CD4-positive, alpha-beta T cell (primary cell): Measurements from ENCODE around the gene TTC39A. TPM values are rescaled to one million over a fixed set of nuclear protein-coding genes. Genes with fewer than 3 reads are reported as not detected.

Source experiments
- ATAC-seq: fragments of 200-7000 bp; cut with Tn5 transposase; one replicate; pipeline ENCODE4 v1.10.0; 2022; ENCODE audit warnings: mild to moderate bottlenecking; ENCODE audit not compliant: poor library complexity
- CTCF ChIA-PET: fragments of 350-600 bp; sonication (Branson Sonifier 250); formaldehyde crosslinking; loops from one replicate; lab custom pipeline; 2021; ENCODE audit warnings: antibody characterized with exemption, inconsistent platforms; lab: Charles Lee
- POLR2A ChIA-PET: fragments of 350-600 bp; sonication (Branson Sonifier 250); formaldehyde crosslinking; loops from one replicate; lab custom pipeline; 2021; ENCODE audit warnings: antibody characterized with exemption, inconsistent platforms; lab: Charles Lee
- DNase-seq, 14 experiments: peaks; one replicate each; pipeline ENCODE4 v3.0.0-alpha.2; 2013 to 2020; ENCODE audit warnings: mixed read lengths in 2 of 14
- H3K27ac ChIP-seq, 2 donors: one replicate each; pipeline versions ENCODE4 v1.5.1 to v1.7.0; 2013; ENCODE audit warnings: low read length in 2 of 2, low read depth in 1 of 2, mild to moderate bottlenecking in 1 of 2
- H3K27me3 ChIP-seq, 2 experiments: 1 replicate in 1 of 2; 2 replicates in 1 of 2; pipeline versions ENCODE4 v1.6.1 to v1.7.0; 2013; ENCODE audit warnings: low read length in 2 of 2, control low read depth in 1 of 2, mild to moderate bottlenecking in 1 of 2, moderate library complexity in 1 of 2; ENCODE audit not compliant: insufficient read depth in 2 of 2, control insufficient read depth in 1 of 2
- H3K36me3 ChIP-seq: one replicate; pipeline ENCODE4 v1.6.1; 2013; ENCODE audit warnings: low read length, control low read depth; ENCODE audit not compliant: insufficient read depth
- H3K4me1 ChIP-seq: one replicate; pipeline ENCODE4 v1.6.1; 2013; ENCODE audit warnings: low read length, control low read depth; ENCODE audit not compliant: insufficient read depth
- H3K4me3 ChIP-seq: one replicate; pipeline ENCODE4 v1.5.1; 2013; ENCODE audit warnings: mild to moderate bottlenecking, low read length, moderate library complexity
- H3K9me3 ChIP-seq, 2 experiments: 1 replicate in 1 of 2; 2 replicates in 1 of 2; pipeline versions ENCODE4 v1.6.1 to v1.7.0; 2013; ENCODE audit warnings: low read length in 2 of 2, mild to moderate bottlenecking in 2 of 2, control low read depth in 1 of 2, moderate library complexity in 1 of 2; ENCODE audit not compliant: control insufficient read depth in 1 of 2, insufficient read depth in 1 of 2
- H3K27ac Mint-ChIP-seq: one replicate; pipeline ENCODE4 v1.8.0; 2020; ENCODE audit warnings: mixed read lengths
- H3K27me3 Mint-ChIP-seq: one replicate; pipeline ENCODE4 v1.8.0; 2021; ENCODE audit warnings: mixed read lengths
- H3K36me3 Mint-ChIP-seq: one replicate; pipeline ENCODE4 v1.8.0; 2021; ENCODE audit warnings: low read depth, mixed read lengths
- H3K4me1 Mint-ChIP-seq: one replicate; pipeline ENCODE4 v1.8.0; 2021; ENCODE audit warnings: low read depth, mixed read lengths
- H3K4me3 Mint-ChIP-seq: one replicate; pipeline ENCODE4 v1.8.0; 2020; ENCODE audit warnings: mild to moderate bottlenecking, mixed read lengths
- H3K9me3 Mint-ChIP-seq: one replicate; pipeline ENCODE4 v1.8.0; 2020; ENCODE audit warnings: mixed read lengths
- CTCF ChIP-seq: fragments of 200-600 bp; IDR thresholded peaks from one replicate; pipeline ENCODE4 v1.8.0; 2022; ENCODE audit warnings: antibody characterized with exemption, mild to moderate bottlenecking
- intact Hi-C, 2 experiments: fragments of 100-400 bp; cut with DNase I in 1 of 2; cut with micrococcal nuclease in 1 of 2; formaldehyde crosslinking; loops; one replicate each; pipeline versions ENCODE4 v1.15.1 to v1.9.0; 2023 to 2025; cut with DNase I, micrococcal nuclease
- total RNA-seq, 174 experiments: library from RNA in 2 of 174; stranded (reverse) in 2 of 174; gene quantifications; one replicate each; pipeline ENCODE4 v1.2.3 and lab custom pipeline; 2021 to 2026

TTC39A gene
- total RNA-seq, 2 experiments from 2014 or later: not detected

DNA sequence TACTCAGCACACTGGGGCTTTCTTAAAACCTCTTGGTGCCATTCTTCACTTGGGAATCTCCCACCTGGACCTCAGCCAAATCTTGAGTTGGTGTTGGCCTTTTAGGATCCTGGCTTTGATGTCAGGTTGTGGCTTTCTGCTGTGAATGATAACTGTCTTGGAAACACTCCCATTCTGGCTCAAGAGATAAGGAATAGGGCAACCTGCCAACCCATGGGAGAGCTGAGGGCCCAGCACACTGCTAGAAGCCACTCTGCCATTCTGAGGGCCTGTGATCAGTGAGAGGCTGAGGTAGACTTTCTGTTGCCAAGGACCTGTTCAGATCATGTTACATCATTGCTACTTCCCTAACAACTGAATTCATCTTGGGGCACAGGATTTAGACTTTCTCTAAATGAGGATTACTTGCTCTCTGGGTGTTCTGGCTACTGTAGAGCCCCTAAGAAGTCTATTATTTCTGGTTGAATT is 45.8 kb downstream of the TTC39A start:
- intact Hi-C loops: no loop called here
- no peaks in the 10 kb centered on the region for H3K9me3 ChIP-seq
- H3K27ac Mint-ChIP-seq: no peak overlapping the region
- ChIA-PET CTCF (no interaction called here), POLR2A (no interaction called here)
- DNase-seq: no peak
- no peaks in the 10 kb centered on the region for H3K36me3 Mint-ChIP-seq
- no peak for TF ChIP-seq CTCF
- H3K4me3 Mint-ChIP-seq: no peak overlapping the region
- H3K9me3 Mint-ChIP-seq: no peaks in the 10 kb centered on the region
- no peak overlapping the region for H3K27ac ChIP-seq
- no peak for ATAC-seq
- no peaks in the 10 kb centered on the region for H3K4me1 ChIP-seq
- no peaks in the 10 kb centered on the region for H3K27me3 ChIP-seq
- no peaks in the 10 kb centered on the region for H3K4me1 Mint-ChIP-seq
- no peaks in the 10 kb centered on the region for H3K27me3 Mint-ChIP-seq
- no peak overlapping the region for H3K4me3 ChIP-seq
- no peaks in the 10 kb centered on the region for H3K36me3 ChIP-seq

- TF ChIP-seq CTCF: no peak
- H3K36me3 ChIP-seq: no peaks in the 10 kb centered on the region
- H3K9me3 ChIP-seq: no peaks in the 10 kb centered on the region
- no peaks in the 10 kb centered on the region for H3K27me3 ChIP-seq
- no peaks in the 10 kb centered on the region for H3K36me3 Mint-ChIP-seq
- no peak overlapping the region for H3K27ac ChIP-seq
- H3K4me1 Mint-ChIP-seq: no peaks in the 10 kb centered on the region
- ChIA-PET POLR2A (interaction anchor here (1.0 kb wide), 1 partner anchor 43 kb away, joined by 3 read pairs; no protein-coding TSS in a partner anchor), CTCF (no interaction called here)
- no peak for ATAC-seq
- no peak overlapping the region for H3K27ac Mint-ChIP-seq
- no peaks in the 10 kb centered on the region for H3K4me1 ChIP-seq
- no peak overlapping the region for H3K4me3 Mint-ChIP-seq
- intact Hi-C loops: no loop called here
- H3K4me3 ChIP-seq: no peak overlapping the region
- no peaks in the 10 kb centered on the region for H3K9me3 Mint-ChIP-seq
- DNase-seq: no peak
- no peaks in the 10 kb centered on the region for H3K27me3 Mint-ChIP-seq
These were observed 46.4 kb downstream of the TTC39A start for GRCh38 chr1:51283979-51284378.

DNA sequence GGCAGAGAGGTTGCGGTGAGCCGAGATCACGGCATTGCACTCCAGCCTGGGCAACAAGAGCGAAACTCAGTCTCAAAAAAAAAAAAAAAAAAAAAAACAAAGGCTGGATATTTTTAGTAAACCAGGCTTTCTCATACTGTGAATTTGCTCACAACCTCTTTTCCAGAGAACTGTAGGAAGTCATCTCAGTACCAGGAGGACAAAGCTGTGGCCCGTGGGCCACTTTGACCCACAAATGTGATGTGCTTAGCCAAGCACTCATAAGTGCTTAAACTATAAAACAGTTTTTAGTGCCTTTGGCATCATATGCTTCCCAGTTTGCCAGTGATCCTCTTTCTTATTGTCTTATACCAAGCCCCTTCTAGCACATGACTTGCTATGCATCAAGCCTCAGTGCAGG is 47.8 kb downstream of the TTC39A start:
- ATAC-seq (no peak), DNase-seq (no peak)
- Mint-ChIP-seq H3K9me3 (no peaks in the 10 kb centered on the region), H3K4me3 (no peak overlapping the region), H3K27ac (no peak overlapping the region), H3K36me3 (no peaks in the 10 kb centered on the region), H3K4me1 (no peaks in the 10 kb centered on the region), H3K27me3 (no peaks in the 10 kb centered on the region)
- intact Hi-C loops: no loop called here
- no peak overlapping the region for H3K4me3 ChIP-seq
- no peaks in the 10 kb centered on the region for H3K9me3 ChIP-seq
- ChIA-PET POLR2A (no interaction called here), CTCF (no interaction called here)
- H3K4me1 ChIP-seq: no peaks in the 10 kb centered on the region
- no peak overlapping the region for H3K27ac ChIP-seq
- TF ChIP-seq CTCF: no peak
- no peaks in the 10 kb centered on the region for H3K36me3 ChIP-seq
- no peaks in the 10 kb centered on the region for H3K27me3 ChIP-seq
